Body of pancreas (tissue), 4 donors: ENCODE data around the gene CTSZ.

Experiments used
- POLR2A ChIP-seq, 3 donors: fragments of 450-650 bp; IDR thresholded peaks; one replicate each; pipeline ENCODE4 v1.6.1; 2016; ENCODE audit warnings: antibody characterized with exemption in 3 of 3, mild to moderate bottlenecking in 2 of 3
- TF ChIP-seq, protein P1 (sequence below), 7 experiments: fragments of 450-650 bp in 4 of 7; fragments of 200-600 bp in 3 of 7; sonication (generic) in 3 of 7; IDR thresholded peaks; one replicate each; pipeline ENCODE4 v1.5.1; 2016 to 2019; ENCODE audit warnings: antibody characterized with exemption in 7 of 7

DNA sequence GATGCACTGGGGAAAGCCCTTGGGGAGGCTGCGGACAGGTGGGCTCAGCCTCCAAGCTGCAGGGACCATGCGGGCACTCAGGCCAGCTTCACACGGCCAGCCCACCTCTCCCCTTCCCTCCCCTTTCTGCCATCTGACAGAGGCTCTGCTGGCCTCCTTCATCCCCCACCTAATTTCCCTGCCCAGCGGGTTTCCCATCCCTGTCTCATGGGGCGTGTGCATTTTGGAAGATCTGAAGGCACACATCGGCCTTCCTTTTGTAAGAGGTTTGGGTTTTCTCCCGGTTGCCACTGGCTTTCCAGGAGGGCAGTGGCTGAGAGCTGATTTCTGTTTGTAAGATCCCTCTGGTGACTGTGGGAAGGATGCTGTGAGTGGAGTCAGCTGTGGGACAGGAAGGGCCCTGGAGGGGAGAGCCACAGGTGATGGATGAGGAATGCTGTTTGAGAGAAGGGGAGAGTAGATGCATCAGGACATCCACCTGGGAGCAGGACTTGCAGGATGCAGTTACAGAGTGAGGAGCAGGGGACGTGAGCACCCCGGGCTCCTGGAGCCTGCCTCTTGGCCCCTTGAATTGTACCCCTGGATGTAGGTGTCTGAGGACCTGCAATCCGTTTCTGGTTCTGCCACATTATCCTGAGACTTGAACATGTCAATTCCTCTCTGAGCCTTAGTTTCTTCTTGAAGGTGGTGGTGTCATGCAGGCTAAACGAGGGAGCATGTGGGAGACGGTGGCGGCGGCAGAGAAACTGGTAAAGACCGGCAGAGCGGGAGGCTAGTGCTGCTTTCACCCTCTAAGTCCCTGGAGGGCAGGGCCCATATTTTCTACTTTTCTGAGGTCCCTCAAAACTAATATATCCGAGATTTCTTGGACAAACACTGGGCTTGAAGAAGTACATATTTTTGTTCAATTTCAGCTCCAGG is 6.2 kb upstream of the CTSZ start:
- TF ChIP-seq, protein P1, sequence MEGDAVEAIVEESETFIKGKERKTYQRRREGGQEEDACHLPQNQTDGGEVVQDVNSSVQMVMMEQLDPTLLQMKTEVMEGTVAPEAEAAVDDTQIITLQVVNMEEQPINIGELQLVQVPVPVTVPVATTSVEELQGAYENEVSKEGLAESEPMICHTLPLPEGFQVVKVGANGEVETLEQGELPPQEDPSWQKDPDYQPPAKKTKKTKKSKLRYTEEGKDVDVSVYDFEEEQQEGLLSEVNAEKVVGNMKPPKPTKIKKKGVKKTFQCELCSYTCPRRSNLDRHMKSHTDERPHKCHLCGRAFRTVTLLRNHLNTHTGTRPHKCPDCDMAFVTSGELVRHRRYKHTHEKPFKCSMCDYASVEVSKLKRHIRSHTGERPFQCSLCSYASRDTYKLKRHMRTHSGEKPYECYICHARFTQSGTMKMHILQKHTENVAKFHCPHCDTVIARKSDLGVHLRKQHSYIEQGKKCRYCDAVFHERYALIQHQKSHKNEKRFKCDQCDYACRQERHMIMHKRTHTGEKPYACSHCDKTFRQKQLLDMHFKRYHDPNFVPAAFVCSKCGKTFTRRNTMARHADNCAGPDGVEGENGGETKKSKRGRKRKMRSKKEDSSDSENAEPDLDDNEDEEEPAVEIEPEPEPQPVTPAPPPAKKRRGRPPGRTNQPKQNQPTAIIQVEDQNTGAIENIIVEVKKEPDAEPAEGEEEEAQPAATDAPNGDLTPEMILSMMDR (IDR thresholded peaks at IDR 0.05) = no peak
- TF ChIP-seq POLR2A (IDR thresholded peaks at IDR 0.05) = no peak
